Heart left ventricle (tissue), 16 donors: ENCODE data around the gene CTNNBIP1. TPM values are rescaled to one million over a fixed set of nuclear protein-coding genes. Genes with fewer than 3 reads are reported as not detected.

ENCODE experiments used
- ATAC-seq, 4 donors: fragments of 200-7000 bp; cut with Tn5 transposase; one replicate each; pipeline ENCODE4 v1.9.1; 2020 to 2022; ENCODE audit warnings: moderate library complexity in 4 of 4, mild to moderate bottlenecking in 3 of 4, moderate number of reproducible peaks in 1 of 4
- DNase-seq, 5 donors: peaks; one replicate each; pipeline ENCODE4 v3.0.0-alpha.2; 2020
- H3K27ac ChIP-seq, 12 donors: fragments of 200-600 bp; sonication (generic) in 4 of 12; one replicate each; pipeline versions ENCODE4 v1.5.0 to v1.8.0; 2016 to 2022; ENCODE audit warnings: mild to moderate bottlenecking in 2 of 12
- H3K27me3 ChIP-seq, 9 donors: fragments of 200-600 bp; sonication (generic) in 2 of 9; one replicate each; pipeline versions ENCODE4 v1.5.1 to v1.8.0; 2016 to 2022; ENCODE audit warnings: mild to moderate bottlenecking in 3 of 9
- H3K36me3 ChIP-seq, 9 donors: fragments of 200-600 bp; sonication (generic) in 2 of 9; one replicate each; pipeline versions ENCODE4 v1.5.0 to v1.8.0; 2018 to 2022; ENCODE audit warnings: mild to moderate bottlenecking in 2 of 9
- H3K4me1 ChIP-seq, 12 donors: fragments of 200-600 bp; sonication (generic) in 4 of 12; one replicate each; pipeline versions ENCODE4 v1.5.0 to v1.8.0; 2016 to 2022; ENCODE audit warnings: mild to moderate bottlenecking in 3 of 12
- H3K4me3 ChIP-seq, 12 donors: fragments of 200-600 bp; sonication (generic) in 4 of 12; one replicate each; pipeline versions ENCODE4 v1.5.0 to v1.8.0; 2017 to 2022; ENCODE audit warnings: mild to moderate bottlenecking in 9 of 12, moderate library complexity in 4 of 12
- H3K9me3 ChIP-seq, 12 donors: fragments of 200-600 bp; sonication (generic) in 4 of 12; one replicate each; pipeline versions ENCODE4 v1.5.0 to v1.8.0; 2016 to 2022; ENCODE audit warnings: mild to moderate bottlenecking in 1 of 12
- CTCF ChIP-seq, 12 donors: fragments of 200-600 bp; sonication (generic) in 4 of 12; IDR thresholded peaks; one replicate each; pipeline versions ENCODE4 v1.5.0 to v1.8.0; 2018 to 2022; ENCODE audit warnings: antibody characterized with exemption in 12 of 12, mild to moderate bottlenecking in 5 of 12
- POLR2A ChIP-seq, 2 donors: fragments of 450-650 bp; IDR thresholded peaks; one replicate each; pipeline ENCODE4 v1.6.1; 2017; ENCODE audit warnings: antibody characterized with exemption in 2 of 2, mild to moderate bottlenecking in 2 of 2, moderate library complexity in 2 of 2
- WGBS, 4 donors: extraction: QIAGEN DNeasy Blood & Tissue Kit in 2 of 4; methylation state at CpG; one replicate each; pipeline versions ENCODE4 v1.1.5 to v1.1.7; 2013 to 2018; 5-methylcytosine and 5-hydroxymethylcytosine counted together
- intact Hi-C, 10 donors: fragments of 100-400 bp; cut with DNase I; formaldehyde crosslinking; loops; one replicate each; pipeline versions ENCODE4 v1.11.1 to v1.14.2; 2022
- polyA plus RNA-seq, 2 donors: library from polyadenylated mRNA; stranded (reverse); fragments of 200-250 nt; gene quantifications; one replicate each; pipeline ENCODE4 v1.2.3, GENCODE V29; 2013
- total RNA-seq, 9 donors: library from RNA; depleted of rRNA in 2 of 9; stranded (reverse); fragments of >200 nt in 2 of 9; fragmentation: NEBNext Ultra II Directional in 3 of 9; extraction: Animal tissue kit (Norgen Biotek cat#: 25700) in 3 of 9; gene quantifications; one replicate each; pipeline versions ENCODE4 v1.1.0 to v1.2.4, GENCODE V29; 2016 to 2023
- donor health status: ischemic (EF 13 %, LVEDD 7.1; RV severe dilation, severe dysfunction).
- donor health status: healthy with polysubstance abuse.
- donor health status: DM: no; HTN: yes; CAD: no.
- donor health status: DM: no; HTN: no; CAD: no.
- donor health status: ischemic (EF 25% LVEDD 6.9; RV normal size, moderate dysfunction).
- donor health status: ischemic (EF 25% LVEDD 5.7; RV mildly dilated, moderate dysfunction).
- donor health status: healthy.
- donor health status: DM: yes; HTN: yes; CAD: no.
- donor health status: ischemic (EF 35%, LVEDD 5.7; RV mildly dilated, moderate dysfunction).
- donor health status: nonischemic (EF 11% LVEDD 7.7; RV severe dilation, severe dysfunction).
- donor health status: DM: yes; HTN: yes; CAD: no.
- donor health status: PGD.
- donor health status: ischemic (EF 29% LVEDD 5.4; RV normal size, mild dysfunction).
- donor health status: nonischemic (EF 23%, LVEDD 6.1; RV moderate dilation, normal function).

The CTNNBIP1 gene
- total and polyA plus RNA-seq, 11 donors, result 25.4 to 62.0 (median 40.7) TPM

- H3K27ac ChIP-seq, result no peak overlapping the region
- intact Hi-C loops, result loop anchor here in 5 of 10 donors (10.0 kb wide), 3 partner anchors 63 to 163 kb away; partner anchors contain the start of gene UBE4B (in 3 of the 5)
- no peak overlapping the region for H3K4me3 ChIP-seq
- no peak for ATAC-seq
- H3K9me3 ChIP-seq, result no peaks in the 10 kb centered on the region
- no peaks in the 10 kb centered on the region for H3K27me3 ChIP-seq
- no peak for TF ChIP-seq CTCF (IDR thresholded peaks at IDR 0.05)
- TF ChIP-seq POLR2A (IDR thresholded peaks at IDR 0.05), result no peak
- WGBS, 4 donors, result 83 to 88% (median 87%) methylated on average over 13 to 20 of the region's 20 CpGs
- DNase-seq, result peak in 1 of 5 donors; percentile 60
- H3K4me1 ChIP-seq, result peaks cover 0 to 37% (median 21%) of the 10 kb centered on the region in 12 donors
- H3K36me3 ChIP-seq, result peaks cover 0 to 46% (median 39%) of the 10 kb centered on the region in 9 donors
These were observed 38.2 kb downstream of the CTNNBIP1 start for GRCh38 chr1:9871707-9872425.

GRCh38 chr1:9871021-9871420 lies 39.0 kb downstream of the CTNNBIP1 start:
- intact Hi-C loops, result loop anchor here in 5 of 10 donors (10.0 kb wide), 3 partner anchors 64 to 164 kb away; partner anchors contain the start of gene UBE4B (in 3 of the 5)
- no peaks in the 10 kb centered on the region for H3K27me3 ChIP-seq
- H3K4me3 ChIP-seq, result no peak overlapping the region
- TF ChIP-seq POLR2A (IDR thresholded peaks at IDR 0.05), result no peak
- TF ChIP-seq CTCF (IDR thresholded peaks at IDR 0.05), result no peak
- peaks cover 0 to 32% (median 17%) of the 10 kb centered on the region in 12 donors for H3K4me1 ChIP-seq
- H3K27ac ChIP-seq, result no peak overlapping the region
- no peaks in the 10 kb centered on the region for H3K9me3 ChIP-seq
- ATAC-seq, result no peak
- WGBS, 4 donors, result 90 to 100% (median 92%) methylated on average over 2 to 9 of the region's 9 CpGs
- peak in 2 of 5 donors; percentile 12 to 37 for DNase-seq
- peaks cover 0 to 47% (median 39%) of the 10 kb centered on the region in 9 donors for H3K36me3 ChIP-seq

- Histone ChIP-seq H3K9me3 (no peaks in the 10 kb centered on the region), H3K27ac (no peak overlapping the region), H3K4me1 (peaks cover 0 to 29% (median 15%) of the 10 kb centered on the region in 12 donors), H3K27me3 (no peaks in the 10 kb centered on the region), H3K36me3 (peaks cover 0 to 51% (median 39%) of the 10 kb centered on the region in 9 donors), H3K4me3 (no peak overlapping the region)
- ATAC-seq (no peak), DNase-seq (peak in 2 of 5 donors; percentile 6 to 7)
- intact Hi-C loops, result loop anchor here in 5 of 10 donors (10.0 kb wide), 3 partner anchors 64 to 164 kb away; partner anchors contain the start of gene UBE4B (in 3 of the 5)
- 85 to 94% (median 87%) methylated on average over 4 of the region's 4 CpGs for WGBS, 4 donors
- TF ChIP-seq POLR2A (IDR thresholded peaks at IDR 0.05) (no peak), CTCF (IDR thresholded peaks at IDR 0.05) (no peak)
These were observed 39.5 kb downstream of the CTNNBIP1 start for GRCh38 chr1:9870572-9870971.

GRCh38 chr1:9869831-9870251 lies 40.2 kb downstream of the CTNNBIP1 start:
- Histone ChIP-seq H3K27me3 (no peaks in the 10 kb centered on the region), H3K4me1 (peaks cover 0 to 21% (median 8%) of the 10 kb centered on the region in 12 donors), H3K27ac (no peak overlapping the region), H3K4me3 (no peak overlapping the region), H3K9me3 (no peaks in the 10 kb centered on the region), H3K36me3 (peaks cover 0 to 53% (median 39%) of the 10 kb centered on the region in 9 donors)
- 85 to 93% (median 90%) methylated on average over 13 of the region's 13 CpGs for WGBS, 4 donors
- no peak for TF ChIP-seq POLR2A (IDR thresholded peaks at IDR 0.05)
- TF ChIP-seq CTCF (IDR thresholded peaks at IDR 0.05), result no peak
- intact Hi-C loops, result loop anchor here in 9 of 10 donors (2.0 to 10.0 kb wide), 11 partner anchors 65 to 243 kb away; partner anchors contain the start of gene UBE4B (in 3 of the 9)
- ATAC-seq, result no peak
- DNase-seq, result peak in 1 of 5 donors; percentile 13
